K562 (cell line): Measurements from ENCODE around the gene METTL22. TPM values are rescaled to one million over a fixed set of nuclear protein-coding genes. Genes with fewer than 3 reads are reported as not detected.

Source experiments
- ATAC-seq: fragments of 200-7000 bp; cut with Tn5 transposase; 3 replicates; pipeline ENCODE4 v1.9.1; 2020; ENCODE audit warnings: moderate library complexity
- BruUV-seq: library from RNA; stranded (reverse); fragments of 400-500 nt; replicated peaks from 2 replicates; lab custom pipeline; 2021; lab: Mats Ljungman, UMichigan
- CTCF ChIA-PET: fragments of 300-600 bp; formaldehyde crosslinking; extraction: SDS; loops from one replicate; lab custom pipeline; 2021; ENCODE audit warnings: low intra/inter-chr PET ratio; lab: Yijun Ruan, JAX
- POLR2A ChIA-PET: fragments of 300-600, 350-650 bp; sonication (Branson Sonifier 250); formaldehyde crosslinking; extraction: SDS; loops from one replicate; lab custom pipeline; 2021; ENCODE audit warnings: antibody characterized with exemption, inconsistent platforms; lab: Yijun Ruan, JAX
- DNase-seq, 4 experiments: peaks; one replicate each; pipeline versions ENCODE4 v3.0.0 to v3.0.0-alpha.2; 2011 to 2018; ENCODE audit warnings: low spot score in 3 of 4, mixed read lengths in 3 of 4; ENCODE audit errors: extremely low read depth in 1 of 4
- FAIRE-seq: peaks from 2 replicates; lab custom pipeline; 2011; peaks lifted over from hg19 to GRCh38; lab: Jason Lieb, UNC
- H2AFZ ChIP-seq: 2 replicates; pipeline ENCODE4 v1.6.0; 2011; ENCODE audit warnings: low read depth, low read length, control low read depth, inconsistent platforms
- H3K27ac ChIP-seq: fragments of 200-600 bp; 3 replicates; pipeline ENCODE4 v1.8.0; 2011; ENCODE audit warnings: low read depth, mild to moderate bottlenecking, control low read depth, inconsistent platforms, low read length, moderate library complexity, mixed read lengths; ENCODE audit errors: extremely low read depth
- H3K27me3 ChIP-seq, 2 experiments: fragments of 300-600 bp in 1 of 2; 2 replicates in 1 of 2; 3 replicates in 1 of 2; pipeline versions ENCODE4 v1.6.0 to v1.8.0; 2011; ENCODE audit warnings: inconsistent platforms in 2 of 2, low read length in 2 of 2, mild to moderate bottlenecking in 1 of 2, mixed read lengths in 1 of 2, moderate library complexity in 1 of 2; ENCODE audit not compliant: control insufficient read depth in 2 of 2, insufficient read depth in 2 of 2
- H3K36me3 ChIP-seq: fragments of 300-600 bp; 3 replicates; pipeline ENCODE4 v1.8.0; 2011; ENCODE audit warnings: mild to moderate bottlenecking, low read length, inconsistent platforms; ENCODE audit not compliant: control insufficient read depth, insufficient read depth
- H3K4me1 ChIP-seq, 2 experiments: fragments of 200-600 bp in 1 of 2; replicated peaks in 1 of 2; 2 replicates in 1 of 2; 3 replicates in 1 of 2; pipeline versions ENCODE4 v1.5.1 to v1.8.0; 2011; ENCODE audit warnings: inconsistent platforms in 2 of 2, low read length in 2 of 2, mild to moderate bottlenecking in 1 of 2, mixed read lengths in 1 of 2, moderate library complexity in 1 of 2; ENCODE audit not compliant: control insufficient read depth in 2 of 2, insufficient read depth in 2 of 2
- H3K4me2 ChIP-seq: 2 replicates; pipeline ENCODE4 v1.6.1; 2011; ENCODE audit warnings: low read length, control low read depth, inconsistent platforms, mixed read lengths; ENCODE audit not compliant: insufficient read depth
- H3K4me3 ChIP-seq: fragments of 200-600 bp; sonication (generic), shearing (Covaris generic); 2 replicates; pipeline ENCODE4 v1.5.1; 2016; ENCODE audit warnings: control low read depth, inconsistent platforms
- H3K79me2 ChIP-seq: fragments of 200-600 bp; 3 replicates; pipeline ENCODE4 v1.8.0; 2011; ENCODE audit warnings: low read length, inconsistent platforms; ENCODE audit not compliant: control insufficient read depth, insufficient read depth
- H3K9ac ChIP-seq, 2 experiments: 2 replicates each; pipeline versions ENCODE4 v1.6.0 to v1.6.1; 2011; ENCODE audit warnings: low read depth in 2 of 2, low read length in 2 of 2, control low read depth in 1 of 2, inconsistent platforms in 1 of 2, mild to moderate bottlenecking in 1 of 2, mixed read lengths in 1 of 2; ENCODE audit not compliant: insufficient read depth in 1 of 2
- H3K9me1 ChIP-seq: one replicate; pipeline ENCODE4 v1.6.0; 2011; ENCODE audit warnings: inconsistent platforms, mild to moderate bottlenecking, low read length, moderate library complexity; ENCODE audit not compliant: control insufficient read depth, insufficient read depth
- H3K9me3 ChIP-seq: replicated peaks from 2 replicates; pipeline ENCODE4 v1.5.1; 2011; ENCODE audit warnings: low read depth, low read length, inconsistent platforms; ENCODE audit not compliant: control insufficient read depth, insufficient read depth
- H4K20me1 ChIP-seq: replicated peaks from 2 replicates; pipeline ENCODE4 v1.6.1; 2011; ENCODE audit warnings: low read length, inconsistent platforms, mixed read lengths; ENCODE audit not compliant: control insufficient read depth, insufficient read depth
- BCOR ChIP-seq: fragments of 450-650 bp; IDR thresholded peaks from 2 replicates; pipeline ENCODE4 v1.6.1; 2016
- CBFA2T3 ChIP-seq: fragments of 450-650 bp; IDR thresholded peaks from 2 replicates; pipeline ENCODE4 v1.6.1; 2017
- CBX5 ChIP-seq: IDR thresholded peaks from 2 replicates; pipeline ENCODE4 v1.6.1; 2014; ENCODE audit warnings: low read depth, borderline replicate concordance
- CCAR2 ChIP-seq: fragments of 200-400 bp; formaldehyde crosslinking; IDR thresholded peaks from 2 replicates; pipeline ENCODE4 v1.6.1; 2017; ENCODE audit warnings: mild to moderate bottlenecking, low read depth, low read length
- FUS ChIP-seq: fragments of 200-400 bp; formaldehyde crosslinking; optimal IDR thresholded peaks from 2 replicates; pipeline ENCODE3; 2017; ENCODE audit warnings: low read depth, low read length
- NR2C2 ChIP-seq, 2 experiments: fragments of 200-800 bp in 1 of 2; sonication (Bioruptor generic) in 1 of 2; sonication (generic) in 1 of 2; formaldehyde crosslinking in 1 of 2; IDR thresholded peaks; 2 replicates each; pipeline versions ENCODE4 v1.6.1 to v1.8.0; 2016 to 2022; ENCODE audit warnings: mild to moderate bottlenecking in 1 of 2, missing compliant biosample characterization in 1 of 2, missing genetic modification characterization in 1 of 2, missing genetic modification reagents in 1 of 2
- RBM25 ChIP-seq: fragments of 200-400 bp; formaldehyde crosslinking; IDR thresholded peaks from 2 replicates; pipeline ENCODE4 v1.6.1; 2018; ENCODE audit warnings: low read length, low read depth, moderate library complexity; ENCODE audit not compliant: severe bottlenecking
- ZNF431 ChIP-seq: sonication (generic); formaldehyde crosslinking; IDR thresholded peaks from 2 replicates; pipeline ENCODE4 v1.8.0; 2022; ENCODE audit warnings: mild to moderate bottlenecking, missing genetic modification reagents
- WGBS: fragments of 100-300 bp; shearing (Covaris generic); methylation state at CpG from one replicate; pipeline ENCODE4 v1.1.6; 2016; ENCODE audit warnings: low coverage, mixed read lengths; ENCODE audit not compliant: insufficient coverage; ENCODE audit errors: missing lambda C conversion rate; 5-methylcytosine and 5-hydroxymethylcytosine counted together
- in situ Hi-C: fragments of 300-500 bp; cut with MboI; formaldehyde crosslinking; loops from 4 replicates; pipeline ENCODE4 v1.15.0; 2018; ENCODE audit warnings: inconsistent platforms, mixed read lengths
- intact Hi-C: fragments of 100-400 bp; cut with micrococcal nuclease; formaldehyde crosslinking; loops from 2 replicates; pipeline ENCODE4 v1.14.2; 2022
- polyA plus RNA-seq, 8 experiments: library from polyadenylated mRNA; depleted of rRNA in 4 of 8; stranded (reverse) in 5 of 8; unstranded in 3 of 8; fragments of >200 nt; fragmentation: Nextera tagmentation in 2 of 8; fragmentation: Illumina TruSeq in 1 of 8; extraction: Ambion mirVana in 2 of 8; extraction: Trizol in 1 of 8; gene quantifications; 2 replicates each; pipeline versions ENCODE4 v1.2.1 to v1.2.3, GENCODE V29; 2011 to 2014; ENCODE audit warnings: inconsistent platforms in 1 of 8, missing spikeins in 1 of 8
- total RNA-seq, 7 experiments: library from RNA; depleted of rRNA in 6 of 7; stranded (reverse); fragments of >200 nt in 6 of 7; fragmentation: Illumina TruSeq in 2 of 7; extraction: Trizol in 2 of 7; gene quantifications; 2 replicates each; pipeline versions ENCODE4 v1.2.1 to v1.2.3, GENCODE V29; 2011 to 2021; ENCODE audit warnings: low replicate concordance in 1 of 7

The METTL22 gene
- total and polyA plus RNA-seq, 9 of the 15 experiments (the other 6 are each of a cell fraction or from before 2014, with no cell fraction given) = 6.9 to 33.2 (median 18.5) TPM

GRCh38 chr16:8577678-8578304, 43.7 kb upstream of the METTL22 start (continued):
- TF ChIP-seq CCAR2 = no peak
- TF ChIP-seq NR2C2 (CRISPR knock-in tag; IDR thresholded peaks at IDR 0.05) = no peak
- no peak for TF ChIP-seq NR2C2 (tag; IDR thresholded peaks at IDR 0.05)
- no peak for TF ChIP-seq FUS
- no peak for TF ChIP-seq CBFA2T3

GRCh38 chr16:8579559-8579958, 41.9 kb upstream of the METTL22 start:
- ATAC-seq = no peak
- no peaks in the 10 kb centered on the region for H3K79me2 ChIP-seq
- H3K9me3 ChIP-seq = no peaks in the 10 kb centered on the region
- ChIA-PET CTCF (no interaction called here), POLR2A (interaction anchor here (0.7 kb wide), 1 partner anchor 680 kb away, joined by 3 read pairs; no protein-coding TSS in a partner anchor)
- no TSS peak for BruUV-seq
- WGBS = 8% methylated on average over 9 of the region's 9 CpGs
- TF ChIP-seq CBX5 (no peak), BCOR (peak; percentile 38; the same call in 1 of the 2 replicates), ZNF431 (CRISPR knock-in tag) (no peak), RBM25 (peak; percentile 53)
- FAIRE-seq = no peak
- H3K27ac ChIP-seq = no peak overlapping the region
- in situ Hi-C loops (no loop called here), intact Hi-C loops (no loop called here)
- peaks cover 3 to 26% of the 10 kb centered on the region in 2 experiments; a peak in 4 of 5 replicates for H3K27me3 ChIP-seq
- 0 out of 2 replicates have a peak, but pooled peaks cover 5% of the 10 kb centered on the region for H4K20me1 ChIP-seq
- H3K4me2 ChIP-seq = no peak overlapping the region
- no peak for DNase-seq
- no peaks in the 10 kb centered on the region for H3K36me3 ChIP-seq
- H3K9ac ChIP-seq = no peak overlapping the region
- H3K9me1 ChIP-seq = no peaks in the 10 kb centered on the region
- no peaks in the 10 kb centered on the region; a peak in 1 of 5 replicates for H3K4me1 ChIP-seq
- no peak overlapping the region for H2AFZ ChIP-seq
- H3K4me3 ChIP-seq = no peak overlapping the region
